Measurements from ENCODE around the gene TIPIN. TPM values are rescaled to one million over a fixed set of nuclear protein-coding genes. Genes with fewer than 3 reads are reported as not detected.

Gene TIPIN
- total RNA-seq, 1 donor from 2014 or later, result 17.7 TPM

DNA sequence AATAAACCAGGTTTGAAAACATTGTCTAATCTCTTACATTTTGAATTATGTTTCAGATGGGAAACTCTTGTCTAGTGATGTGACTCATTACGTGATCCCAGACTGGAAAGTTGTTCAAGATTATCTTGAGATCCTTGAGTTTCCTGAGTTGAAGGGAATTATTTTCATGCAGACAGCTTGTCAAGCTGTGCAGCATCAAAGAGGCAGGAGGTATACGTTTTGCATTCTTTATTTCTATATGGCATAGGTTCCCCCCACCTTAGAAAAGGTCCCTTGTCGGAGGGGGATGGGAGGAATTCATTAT lies 61.6 kb downstream of the TIPIN start:
- Mint-ChIP-seq H3K4me3 (ENCODE audit: unreplicated experiment) (peak overlapping the region; percentile 90), H3K36me3 (ENCODE audit: low read depth, unreplicated experiment) (no peaks in the 10 kb centered on the region), H3K9me3 (ENCODE audit: unreplicated experiment) (no peaks in the 10 kb centered on the region), H3K27ac (ENCODE audit: unreplicated experiment) (no peak overlapping the region), H3K27me3 (ENCODE audit: unreplicated experiment) (no peaks in the 10 kb centered on the region), H3K4me1 (ENCODE audit: unreplicated experiment) (peaks cover 8% of the 10 kb centered on the region)
- DNase-seq (ENCODE audit: low spot score), result no peak
- TF ChIP-seq, protein P1, sequence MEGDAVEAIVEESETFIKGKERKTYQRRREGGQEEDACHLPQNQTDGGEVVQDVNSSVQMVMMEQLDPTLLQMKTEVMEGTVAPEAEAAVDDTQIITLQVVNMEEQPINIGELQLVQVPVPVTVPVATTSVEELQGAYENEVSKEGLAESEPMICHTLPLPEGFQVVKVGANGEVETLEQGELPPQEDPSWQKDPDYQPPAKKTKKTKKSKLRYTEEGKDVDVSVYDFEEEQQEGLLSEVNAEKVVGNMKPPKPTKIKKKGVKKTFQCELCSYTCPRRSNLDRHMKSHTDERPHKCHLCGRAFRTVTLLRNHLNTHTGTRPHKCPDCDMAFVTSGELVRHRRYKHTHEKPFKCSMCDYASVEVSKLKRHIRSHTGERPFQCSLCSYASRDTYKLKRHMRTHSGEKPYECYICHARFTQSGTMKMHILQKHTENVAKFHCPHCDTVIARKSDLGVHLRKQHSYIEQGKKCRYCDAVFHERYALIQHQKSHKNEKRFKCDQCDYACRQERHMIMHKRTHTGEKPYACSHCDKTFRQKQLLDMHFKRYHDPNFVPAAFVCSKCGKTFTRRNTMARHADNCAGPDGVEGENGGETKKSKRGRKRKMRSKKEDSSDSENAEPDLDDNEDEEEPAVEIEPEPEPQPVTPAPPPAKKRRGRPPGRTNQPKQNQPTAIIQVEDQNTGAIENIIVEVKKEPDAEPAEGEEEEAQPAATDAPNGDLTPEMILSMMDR (IDR thresholded peaks at IDR 0.05; ENCODE audit: unreplicated experiment), result no peak

- no peaks in the 10 kb centered on the region for H3K36me3 Mint-ChIP-seq (ENCODE audit: low read depth, unreplicated experiment)
- no peak overlapping the region for H3K27ac Mint-ChIP-seq (ENCODE audit: unreplicated experiment)
- no peaks in the 10 kb centered on the region for H3K9me3 Mint-ChIP-seq (ENCODE audit: unreplicated experiment)
- H3K27me3 Mint-ChIP-seq (ENCODE audit: unreplicated experiment), result no peaks in the 10 kb centered on the region
- DNase-seq (ENCODE audit: low spot score), result no peak
- TF ChIP-seq, protein P1 (IDR thresholded peaks at IDR 0.05; ENCODE audit: unreplicated experiment), result no peak
- H3K4me3 Mint-ChIP-seq (ENCODE audit: unreplicated experiment), result peak overlapping the region; percentile 90
- H3K4me1 Mint-ChIP-seq (ENCODE audit: unreplicated experiment), result peaks cover 8% of the 10 kb centered on the region
These were observed 62.1 kb downstream of the TIPIN start for GRCh38 chr15:66294157-66294931.

- peak; percentile 56 for DNase-seq (ENCODE audit: low spot score)
- TF ChIP-seq, protein P1 (IDR thresholded peaks at IDR 0.05; ENCODE audit: unreplicated experiment), result no peak
- peak within 1 kb of the TSS; percentile 90 for H3K4me3 Mint-ChIP-seq (ENCODE audit: unreplicated experiment)
- no peaks in the 10 kb centered on the region for H3K36me3 Mint-ChIP-seq (ENCODE audit: low read depth, unreplicated experiment)
- peaks cover 8% of the 10 kb centered on the region for H3K4me1 Mint-ChIP-seq (ENCODE audit: unreplicated experiment)
- peak within 1 kb of the TSS; percentile 36 for H3K27ac Mint-ChIP-seq (ENCODE audit: unreplicated experiment)
- H3K9me3 Mint-ChIP-seq (ENCODE audit: unreplicated experiment), result no peaks in the 10 kb centered on the region
- H3K27me3 Mint-ChIP-seq (ENCODE audit: unreplicated experiment), result no peaks in the 10 kb centered on the region
These were observed 62.9 kb downstream of the TIPIN start, which contains the start of gene DIS3L for GRCh38 chr15:66293419-66294156. DIS3L (plus strand) TSS chr15:66293568; CDS start chr15:66293597, 29 bp downstream.

GRCh38 chr15:66292571-66293418 lies 63.7 kb downstream of the TIPIN start:
- peak overlapping the region; percentile 85 for H3K4me3 Mint-ChIP-seq (ENCODE audit: unreplicated experiment)

More at GRCh38 chr15:66292571-66293418, 63.7 kb downstream of the TIPIN start:
- no peak for DNase-seq (ENCODE audit: low spot score)
- no peaks in the 10 kb centered on the region for H3K36me3 Mint-ChIP-seq (ENCODE audit: low read depth, unreplicated experiment)
- peaks cover 8% of the 10 kb centered on the region for H3K4me1 Mint-ChIP-seq (ENCODE audit: unreplicated experiment)
- TF ChIP-seq, protein P1 (IDR thresholded peaks at IDR 0.05; ENCODE audit: unreplicated experiment), result no peak
- no peaks in the 10 kb centered on the region for H3K27me3 Mint-ChIP-seq (ENCODE audit: unreplicated experiment)
- no peaks in the 10 kb centered on the region for H3K9me3 Mint-ChIP-seq (ENCODE audit: unreplicated experiment)
- H3K27ac Mint-ChIP-seq (ENCODE audit: unreplicated experiment), result peak overlapping the region; percentile 36

All from endothelial cell (in vitro differentiated cells).